Ovary (tissue), 9 donors: ENCODE results near the gene CUL9. TPM values are rescaled to one million over a fixed set of nuclear protein-coding genes. Genes with fewer than 3 reads are reported as not detected.

Experiments
- DNase-seq, 5 donors: peaks; one replicate each; pipeline ENCODE4 v3.0.0-alpha.2; 2019 to 2020
- H3K27ac ChIP-seq, 2 donors: fragments of 200-600 bp; one replicate each; pipeline versions ENCODE4 v1.5.1 to v1.8.0; 2019 to 2022
- H3K27me3 ChIP-seq: fragments of 200-600 bp; one replicate; pipeline ENCODE4 v1.8.0; 2022
- H3K36me3 ChIP-seq: fragments of 200-600 bp; sonication (generic); one replicate; pipeline ENCODE4 v1.5.1; 2019
- H3K4me1 ChIP-seq: one replicate; pipeline ENCODE4 v1.8.1; 2013; ENCODE audit warnings: mild to moderate bottlenecking, moderate library complexity; ENCODE audit not compliant: insufficient read depth
- H3K4me3 ChIP-seq: fragments of 200-600 bp; sonication (generic); one replicate; pipeline ENCODE4 v1.5.1; 2017
- H3K9me3 ChIP-seq, 2 donors: fragments of 200-600 bp in 1 of 2; sonication (generic) in 1 of 2; one replicate each; pipeline versions ENCODE4 v1.5.1 to v1.8.1; 2013 to 2019; ENCODE audit warnings: mild to moderate bottlenecking in 1 of 2, moderate library complexity in 1 of 2
- CTCF ChIP-seq, 3 donors: fragments of 450-650 bp in 2 of 3; fragments of 200-600 bp in 1 of 3; IDR thresholded peaks; one replicate each; pipeline versions ENCODE4 v1.5.1 to v1.8.0; 2016 to 2022; ENCODE audit warnings: antibody characterized with exemption in 3 of 3, mild to moderate bottlenecking in 1 of 3
- EP300 ChIP-seq: sonication (generic); formaldehyde crosslinking; IDR thresholded peaks from one replicate; pipeline ENCODE4 v1.6.1; 2017; ENCODE audit warnings: antibody characterized with exemption
- POLR2A ChIP-seq: fragments of 450-650 bp; IDR thresholded peaks from one replicate; pipeline ENCODE4 v1.6.1; 2017; ENCODE audit warnings: antibody characterized with exemption, mild to moderate bottlenecking, moderate library complexity
- WGBS, 3 donors: extraction: QIAGEN DNeasy Blood & Tissue Kit in 1 of 3; methylation state at CpG; one replicate each; pipeline versions ENCODE4 v1.1.5 to v1.1.7; 2013 to 2017; 5-methylcytosine and 5-hydroxymethylcytosine counted together
- intact Hi-C, 4 donors: fragments of 100-400 bp; cut with DNase I; formaldehyde crosslinking; loops; one replicate each; pipeline versions ENCODE4 v1.11.0 to v1.15.1; 2022 to 2023
- polyA plus RNA-seq, 2 donors: library from polyadenylated mRNA; stranded (reverse); fragments of 200-250 nt in 1 of 2; fragments of 350-450 nt in 1 of 2; fragmentation: Illumina TruSeq in 1 of 2; extraction: RNeasy Lipid Tissue Mini Kit (QIAGEN cat#74804) in 1 of 2; gene quantifications; one replicate each; pipeline ENCODE4 v1.2.3, GENCODE V29; 2013 to 2014
- total RNA-seq, 7 donors: library from RNA; depleted of rRNA in 2 of 7; stranded (reverse); fragments of >200 nt in 2 of 7; fragmentation: NEBNext Ultra II Directional in 3 of 7; extraction: Animal tissue kit (Norgen Biotek cat#: 25700) in 3 of 7; gene quantifications; one replicate each; pipeline versions ENCODE4 v1.1.0 to v1.2.4, GENCODE V29; 2016 to 2023
- donor health status: DM: no; HTN: no; CAD: no; lungs with moderate emphysema.
- donor health status: DM: no; HTN: no; CAD: no.
- donor health status: Bipolar disorder and iron deficiency.
- donor health status: DM: yes; HTN: yes; CAD: no.
- donor health status: DM: no; HTN: no; CAD: no.
- donor health status: DM: yes; HTN: yes; CAD: no.

CUL9 gene
- total and polyA plus RNA-seq, 9 donors = 15.9 to 44.5 (median 30.0) TPM

DNA sequence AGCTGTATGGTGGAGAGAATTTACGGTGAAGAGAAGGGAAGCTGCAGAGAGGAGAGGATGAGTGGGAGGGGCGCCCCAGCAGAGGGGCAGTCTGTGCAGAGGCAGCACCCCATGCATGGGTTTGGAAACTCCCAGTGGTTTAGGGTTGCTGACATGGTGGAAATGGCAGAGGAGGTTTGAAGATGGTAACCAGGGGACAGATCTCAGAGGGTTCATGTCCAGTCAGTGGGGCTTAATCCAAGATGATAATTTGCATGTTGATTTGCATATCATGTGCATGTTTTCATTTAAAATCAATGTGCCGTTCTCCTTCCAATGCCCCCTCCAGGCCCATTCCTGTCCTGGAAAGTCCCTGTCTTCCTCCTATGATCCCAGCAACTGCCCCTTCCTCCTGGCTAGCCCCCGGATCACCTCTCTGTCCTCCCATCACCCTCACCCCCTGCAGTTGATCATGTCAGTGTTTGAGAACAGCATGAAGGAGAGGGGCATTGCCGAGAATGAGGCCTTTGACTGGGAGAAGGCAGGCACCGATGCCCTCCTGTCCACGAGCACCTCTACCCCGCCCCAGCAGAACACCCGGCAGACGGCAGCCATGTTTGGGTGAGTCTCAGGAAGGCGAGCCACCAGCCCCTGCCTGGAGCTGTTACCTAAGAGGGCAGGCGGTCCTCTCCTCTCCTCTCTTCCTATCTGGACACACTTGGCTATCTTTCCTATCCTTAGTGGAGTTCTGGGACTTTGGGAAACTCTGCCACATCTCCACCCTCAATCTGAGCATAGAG lies 75.6 kb downstream of the CUL9 start:
- 73 to 81% (median 76%) methylated on average over 12 of the region's 12 CpGs for WGBS, 3 donors
- H3K9me3 ChIP-seq = no peaks in the 10 kb centered on the region
- DNase-seq = no peak
- H3K27ac ChIP-seq = no peak overlapping the region
- no peaks in the 10 kb centered on the region for H3K36me3 ChIP-seq
- no peak overlapping the region for H3K4me3 ChIP-seq
- no peaks in the 10 kb centered on the region for H3K27me3 ChIP-seq
- intact Hi-C loops = loop anchor here in 1 of 4 donors (10.0 kb wide), 1 partner anchor 77 kb away; no protein-coding TSS in a partner anchor
- TF ChIP-seq CTCF (IDR thresholded peaks at IDR 0.05) (no peak), EP300 (no peak), POLR2A (no peak)
- H3K4me1 ChIP-seq = no peaks in the 10 kb centered on the region

GRCh38 chr6:43258180-43258579 lies 76.2 kb downstream of the CUL9 start:
- Histone ChIP-seq H3K4me3 (no peak overlapping the region), H3K27ac (no peak overlapping the region), H3K9me3 (no peaks in the 10 kb centered on the region), H3K27me3 (no peaks in the 10 kb centered on the region), H3K36me3 (no peaks in the 10 kb centered on the region), H3K4me1 (no peaks in the 10 kb centered on the region)
- intact Hi-C loops = loop anchor here in 1 of 4 donors (10.0 kb wide), 1 partner anchor 77 kb away; no protein-coding TSS in a partner anchor
- DNase-seq = no peak
- 51 to 62% (median 55%) methylated on average over 4 of the region's 4 CpGs for WGBS, 3 donors
- TF ChIP-seq EP300 (no peak), POLR2A (no peak), CTCF (IDR thresholded peaks at IDR 0.05) (no peak)

- no peak for TF ChIP-seq EP300
- TF ChIP-seq POLR2A = no peak
- TF ChIP-seq CTCF (IDR thresholded peaks at IDR 0.05) = no peak
- Histone ChIP-seq H3K27ac (no peak overlapping the region), H3K27me3 (no peaks in the 10 kb centered on the region), H3K4me1 (no peaks in the 10 kb centered on the region), H3K9me3 (no peaks in the 10 kb centered on the region), H3K36me3 (no peaks in the 10 kb centered on the region), H3K4me3 (no peak overlapping the region)
- intact Hi-C loops = loop anchor here in 1 of 4 donors (10.0 kb wide), 1 partner anchor 76 kb away; no protein-coding TSS in a partner anchor
- whole genome bisulfite sequencing, 3 donors = 85 to 86% (median 86%) methylated on average over 30 of the region's 30 CpGs
- DNase-seq = no peak
Observed at GRCh38 chr6:43258807-43259686, 77.1 kb downstream of the CUL9 start.

GRCh38 chr6:43260791-43261190 lies 78.8 kb downstream of the CUL9 start:
- Histone ChIP-seq H3K27me3 (no peaks in the 10 kb centered on the region), H3K9me3 (no peaks in the 10 kb centered on the region), H3K4me3 (no peak overlapping the region), H3K4me1 (no peaks in the 10 kb centered on the region), H3K27ac (no peak overlapping the region), H3K36me3 (no peaks in the 10 kb centered on the region)
- WGBS, 3 donors = 75 to 77% (median 76%) methylated on average over 4 of the region's 4 CpGs
- no peak for DNase-seq
- intact Hi-C loops = loop anchor here in 2 of 4 donors (10.0 kb wide), 2 partner anchors 234 to 244 kb away; no protein-coding TSS in a partner anchor
- TF ChIP-seq EP300 = no peak
- no peak for TF ChIP-seq POLR2A
- TF ChIP-seq CTCF (IDR thresholded peaks at IDR 0.05) = no peak
